ENCODE measurements around the gene ATR. TPM values are rescaled to one million over a fixed set of nuclear protein-coding genes. Genes with fewer than 3 reads are reported as not detected.

The ATR gene
- total RNA-seq, 1 donor from 2014 or later: 22.4 TPM

DNA sequence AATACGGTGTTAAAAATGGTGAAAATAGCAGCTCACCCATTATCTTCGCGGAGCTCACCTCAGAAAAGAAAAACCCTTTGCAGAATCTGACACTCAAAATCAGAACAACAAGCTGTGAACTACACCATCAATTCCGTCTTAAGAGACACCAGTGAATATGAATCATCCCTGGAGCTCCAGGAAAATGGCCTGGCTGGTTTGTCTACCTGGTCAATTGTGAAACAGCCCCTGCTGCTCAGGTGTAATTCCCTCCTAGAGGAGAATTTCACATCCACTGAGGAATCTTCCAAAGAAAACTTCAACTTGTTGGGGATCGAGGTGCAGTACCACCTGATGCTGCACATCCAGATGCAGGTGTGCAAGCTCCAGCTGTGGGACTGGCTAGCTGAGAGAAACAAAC is 127.7 kb downstream of the ATR start:
- no peak for FAIRE-seq
- no peak overlapping the region for H3K4me3 ChIP-seq (ENCODE audit: low read depth, low read length)
- peak; percentile 21 for DNase-seq (ENCODE audit: low read depth)
- TF ChIP-seq, protein P1, sequence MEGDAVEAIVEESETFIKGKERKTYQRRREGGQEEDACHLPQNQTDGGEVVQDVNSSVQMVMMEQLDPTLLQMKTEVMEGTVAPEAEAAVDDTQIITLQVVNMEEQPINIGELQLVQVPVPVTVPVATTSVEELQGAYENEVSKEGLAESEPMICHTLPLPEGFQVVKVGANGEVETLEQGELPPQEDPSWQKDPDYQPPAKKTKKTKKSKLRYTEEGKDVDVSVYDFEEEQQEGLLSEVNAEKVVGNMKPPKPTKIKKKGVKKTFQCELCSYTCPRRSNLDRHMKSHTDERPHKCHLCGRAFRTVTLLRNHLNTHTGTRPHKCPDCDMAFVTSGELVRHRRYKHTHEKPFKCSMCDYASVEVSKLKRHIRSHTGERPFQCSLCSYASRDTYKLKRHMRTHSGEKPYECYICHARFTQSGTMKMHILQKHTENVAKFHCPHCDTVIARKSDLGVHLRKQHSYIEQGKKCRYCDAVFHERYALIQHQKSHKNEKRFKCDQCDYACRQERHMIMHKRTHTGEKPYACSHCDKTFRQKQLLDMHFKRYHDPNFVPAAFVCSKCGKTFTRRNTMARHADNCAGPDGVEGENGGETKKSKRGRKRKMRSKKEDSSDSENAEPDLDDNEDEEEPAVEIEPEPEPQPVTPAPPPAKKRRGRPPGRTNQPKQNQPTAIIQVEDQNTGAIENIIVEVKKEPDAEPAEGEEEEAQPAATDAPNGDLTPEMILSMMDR (IDR thresholded peaks at IDR 0.05; ENCODE audit: insufficient read depth, low read length, severe bottlenecking): no peak
- H3K27me3 ChIP-seq (ENCODE audit: control insufficient read depth, insufficient read depth, low read length): no peaks in the 10 kb centered on the region
- no peaks in the 10 kb centered on the region for H3K36me3 ChIP-seq (ENCODE audit: control insufficient read depth, insufficient read depth, low read length)

DNA sequence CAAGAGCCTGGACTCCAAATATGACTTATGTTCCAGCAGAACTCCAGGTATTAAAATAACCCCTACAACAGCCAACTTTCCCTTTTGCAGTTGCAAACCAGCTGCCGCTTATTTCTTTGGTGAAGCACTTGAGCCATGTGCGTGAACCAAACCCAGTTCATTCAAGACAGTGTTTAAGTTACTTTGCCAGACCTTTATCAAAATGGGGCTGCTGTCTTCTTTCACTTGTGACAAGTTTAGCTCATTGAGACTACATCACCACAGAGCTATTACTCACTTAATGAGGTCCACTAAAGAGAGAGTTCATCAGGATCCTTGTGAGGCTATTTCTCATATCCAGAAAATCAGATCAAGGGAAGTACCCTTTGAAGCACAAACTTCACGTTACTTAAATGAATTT is 128.3 kb downstream of the ATR start:
- TF ChIP-seq, protein P1 (IDR thresholded peaks at IDR 0.05; ENCODE audit: insufficient read depth, low read length, severe bottlenecking): no peak

DNA sequence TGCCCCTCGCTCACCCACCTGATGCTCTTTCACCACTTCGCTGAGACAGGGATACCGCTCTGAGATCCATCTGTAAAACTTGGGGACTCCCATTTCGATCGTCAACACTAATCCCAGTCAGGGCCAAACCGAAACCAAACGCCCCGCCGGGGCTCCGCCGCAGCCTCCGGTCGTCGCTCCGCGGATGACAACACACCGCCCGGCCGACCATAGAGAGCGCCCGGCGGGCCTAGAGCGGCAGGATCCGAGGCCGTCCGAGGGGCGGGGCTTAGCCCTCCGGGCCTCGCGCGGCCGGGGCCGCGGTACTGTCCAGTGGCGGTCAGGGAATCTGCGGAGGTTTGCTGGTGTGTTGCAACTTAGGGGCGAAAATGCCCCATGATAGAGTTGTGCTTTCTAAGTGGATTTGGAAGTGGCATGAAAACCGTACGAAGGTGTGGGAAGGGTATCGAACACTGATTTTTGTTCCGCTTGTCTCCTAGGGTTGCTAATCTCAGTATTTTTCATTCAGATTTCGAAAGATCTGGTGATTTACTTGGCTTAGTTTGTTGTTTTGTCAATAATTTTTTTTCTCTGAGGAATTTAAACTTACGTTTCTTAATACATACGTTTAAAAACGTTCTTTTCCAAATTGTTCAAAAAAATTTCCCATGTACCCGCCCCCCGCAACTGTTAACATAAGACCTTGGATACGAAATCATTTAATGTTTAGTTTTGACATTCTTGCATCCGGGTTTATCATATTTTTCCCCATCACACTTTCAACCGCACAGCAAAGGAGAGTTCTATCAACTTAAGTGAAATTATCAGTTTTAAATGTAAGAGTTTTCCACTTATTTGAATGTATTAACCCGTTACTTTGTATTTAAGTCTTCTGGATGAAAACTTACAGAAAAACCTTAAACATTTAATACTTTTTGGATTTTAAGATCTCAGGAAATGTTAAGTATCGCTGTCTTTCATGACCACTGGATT is 130.4 kb downstream of the ATR start, which contains the start of gene XRN1:
Gene XRN1, minus strand, starts transcription at position 186 of the 972 bp plus-strand sequence. Its CDS starts 93 bp downstream, at position 93.
- no peaks in the 10 kb centered on the region for H3K27me3 ChIP-seq (ENCODE audit: control insufficient read depth, insufficient read depth, low read length)
- no peaks in the 10 kb centered on the region for H3K36me3 ChIP-seq (ENCODE audit: control insufficient read depth, insufficient read depth, low read length)
- H3K4me3 ChIP-seq (ENCODE audit: low read depth, low read length): peak within 1 kb of the TSS; percentile 99
- FAIRE-seq (no peak), DNase-seq (ENCODE audit: low read depth) (peak; percentile 75)
- TF ChIP-seq, protein P1 (IDR thresholded peaks at IDR 0.05; ENCODE audit: insufficient read depth, low read length, severe bottlenecking): no peak

More for the DNA sequence above, 128.3 kb downstream of the ATR start:
- Histone ChIP-seq H3K4me3 (ENCODE audit: low read depth, low read length) (no peak overlapping the region), H3K36me3 (ENCODE audit: control insufficient read depth, insufficient read depth, low read length) (no peaks in the 10 kb centered on the region), H3K27me3 (ENCODE audit: control insufficient read depth, insufficient read depth, low read length) (no peaks in the 10 kb centered on the region)
- no peak for DNase-seq (ENCODE audit: low read depth)
- no peak for FAIRE-seq

DNA sequence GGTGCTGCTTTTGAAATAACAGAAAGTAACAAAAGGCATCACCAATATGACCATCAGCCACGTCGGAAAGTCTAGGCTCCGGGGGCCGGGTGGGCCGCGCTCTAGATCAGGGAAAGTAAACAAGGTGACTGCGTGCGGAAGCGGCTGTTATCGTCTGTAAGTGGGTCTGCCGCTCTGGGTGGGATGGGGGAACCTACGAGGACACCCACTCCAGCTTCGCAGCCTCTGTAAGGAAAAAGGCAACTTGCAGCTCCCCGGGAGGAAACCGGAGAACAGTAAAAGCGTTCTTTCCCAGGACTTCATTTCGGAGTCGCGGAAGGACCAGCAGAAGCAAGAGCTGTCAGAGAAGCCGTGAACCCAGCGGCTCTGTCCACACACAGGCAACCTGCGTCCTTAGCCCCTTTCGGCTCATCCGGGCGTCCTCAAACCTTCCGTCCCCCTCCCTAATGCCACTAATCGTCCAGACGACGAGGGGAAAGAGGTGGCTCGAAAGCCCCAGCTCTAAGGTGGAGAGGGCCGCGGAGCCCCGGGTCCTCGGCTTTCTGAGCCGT is 131.2 kb downstream of the ATR start:
- DNase-seq (ENCODE audit: low read depth) (peak; percentile 29), FAIRE-seq (no peak)
- TF ChIP-seq, protein P1 (IDR thresholded peaks at IDR 0.05; ENCODE audit: insufficient read depth, low read length, severe bottlenecking): no peak
- Histone ChIP-seq H3K4me3 (ENCODE audit: low read depth, low read length) (peak overlapping the region; percentile 99), H3K27me3 (ENCODE audit: control insufficient read depth, insufficient read depth, low read length) (no peaks in the 10 kb centered on the region), H3K36me3 (ENCODE audit: control insufficient read depth, insufficient read depth, low read length) (no peaks in the 10 kb centered on the region)

DNA sequence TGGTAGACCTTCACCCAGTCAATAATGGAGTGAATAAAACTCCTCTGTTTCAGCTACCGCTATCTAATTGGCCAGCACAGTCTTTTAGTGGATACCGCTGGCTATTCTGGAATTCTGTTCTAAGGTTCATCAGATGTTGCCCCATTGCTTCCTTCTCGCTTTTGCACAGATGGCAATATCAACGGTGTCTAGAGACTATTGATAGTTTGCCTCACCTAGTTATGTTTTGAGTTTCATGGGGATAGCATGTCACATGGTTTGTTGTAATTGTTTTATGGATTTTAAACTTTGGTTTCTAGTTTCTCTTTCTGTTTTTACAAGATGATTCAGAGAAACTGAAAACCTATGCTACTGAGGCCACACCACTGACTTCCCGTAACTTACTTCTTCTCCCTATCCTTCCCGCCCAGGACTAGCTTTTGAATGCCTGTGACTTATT is 132.7 kb downstream of the ATR start:
- TF ChIP-seq, protein P1 (IDR thresholded peaks at IDR 0.05; ENCODE audit: insufficient read depth, low read length, severe bottlenecking): no peak
- Histone ChIP-seq H3K27me3 (ENCODE audit: control insufficient read depth, insufficient read depth, low read length) (no peaks in the 10 kb centered on the region), H3K4me3 (ENCODE audit: low read depth, low read length) (no peak overlapping the region), H3K36me3 (ENCODE audit: control insufficient read depth, insufficient read depth, low read length) (no peaks in the 10 kb centered on the region)
- FAIRE-seq: no peak
- DNase-seq (ENCODE audit: low read depth): no peak

Measured in bronchial epithelial cell (primary cell).